B cell (primary cell): ENCODE measurements around the gene PPTC7. TPM values are rescaled to one million over a fixed set of nuclear protein-coding genes. Genes with fewer than 3 reads are reported as not detected.
"Not testable (repeated sequence)": the region's sequence is repeated elsewhere in the genome, so short reads cannot be mapped to it uniquely, and the experiment has no call there.

ENCODE experiments used
- ATAC-seq: fragments of 200-7000 bp; cut with Tn5 transposase; one replicate; pipeline ENCODE4 v1.10.0; 2021; ENCODE audit warnings: low read depth, mild to moderate bottlenecking, moderate number of reproducible peaks, moderate library complexity
- CTCF ChIA-PET: fragments of 350-600 bp; sonication (Branson Sonifier 250); formaldehyde crosslinking; loops from one replicate; lab custom pipeline; 2021; ENCODE audit warnings: antibody characterized with exemption, inconsistent platforms; lab: Charles Lee
- POLR2A ChIA-PET: fragments of 350-600 bp; sonication (Branson Sonifier 250); formaldehyde crosslinking; loops from one replicate; lab custom pipeline; 2021; ENCODE audit warnings: antibody characterized with exemption; lab: Charles Lee
- DNase-seq: peaks from one replicate; pipeline ENCODE4 v3.0.0; 2013
- H2AFZ ChIP-seq: 2 replicates; pipeline ENCODE4 v1.6.1; 2012; ENCODE audit warnings: mild to moderate bottlenecking, low read depth, low read length; ENCODE audit not compliant: insufficient read depth, poor library complexity, severe bottlenecking
- H3K27ac ChIP-seq, 2 donors: 1 replicate in 1 of 2; 2 replicates in 1 of 2; pipeline ENCODE4 v1.5.1; 2012 to 2013; ENCODE audit warnings: low read length in 2 of 2, mild to moderate bottlenecking in 2 of 2, moderate library complexity in 1 of 2
- H3K27me3 ChIP-seq, 4 experiments: fragments of 200-600 bp in 1 of 4; sonication (generic) in 1 of 4; replicated peaks in 1 of 4; 1 replicate in 2 of 4; 2 replicates in 2 of 4; pipeline versions ENCODE4 v1.6.1 to v1.7.0; 2013 to 2016; ENCODE audit warnings: low read length in 3 of 4, mild to moderate bottlenecking in 2 of 4, mixed read lengths in 1 of 4, moderate library complexity in 1 of 4; ENCODE audit not compliant: insufficient read depth in 4 of 4, control insufficient read depth in 3 of 4; ENCODE audit errors: control extremely low read depth in 1 of 4
- H3K36me3 ChIP-seq, 2 experiments: replicated peaks in 1 of 2; 1 replicate in 1 of 2; 2 replicates in 1 of 2; pipeline versions ENCODE4 v1.6.1 to v1.7.1; 2013; ENCODE audit warnings: low read length in 1 of 2; ENCODE audit not compliant: insufficient read depth in 2 of 2, control insufficient read depth in 1 of 2; ENCODE audit errors: control extremely low read depth in 1 of 2, extremely low read depth in 1 of 2
- H3K4me1 ChIP-seq, 2 donors: fragments of 200-600 bp in 1 of 2; sonication (generic) in 1 of 2; 1 replicate in 1 of 2; 2 replicates in 1 of 2; pipeline versions ENCODE4 v1.5.1 to v1.6.1; 2013 to 2017; ENCODE audit warnings: low read length in 2 of 2; ENCODE audit not compliant: control insufficient read depth in 2 of 2, insufficient read depth in 2 of 2
- H3K4me2 ChIP-seq: replicated peaks from 2 replicates; pipeline ENCODE3; 2012; ENCODE audit warnings: mild to moderate bottlenecking, low read depth, low read length; ENCODE audit not compliant: poor library complexity, severe bottlenecking
- H3K4me3 ChIP-seq, 5 experiments: fragments of 200-600 bp in 1 of 5; sonication (generic) in 1 of 5; 1 replicate in 3 of 5; 2 replicates in 2 of 5; pipeline versions ENCODE4 v1.5.1 to v1.7.0; 2011 to 2016; ENCODE audit warnings: low read length in 4 of 5, mild to moderate bottlenecking in 4 of 5, low read depth in 2 of 5, control low read depth in 1 of 5, moderate library complexity in 1 of 5; ENCODE audit not compliant: insufficient read depth in 1 of 5; ENCODE audit errors: control extremely low read depth in 1 of 5, extremely low read depth in 1 of 5
- H3K79me2 ChIP-seq: fragments of 200-600 bp; sonication (generic); one replicate; pipeline ENCODE4 v1.6.0; 2016; ENCODE audit warnings: low read length; ENCODE audit not compliant: control insufficient read depth, insufficient read depth
- H3K9ac ChIP-seq: fragments of 200-600 bp; sonication (generic); 2 replicates; pipeline ENCODE4 v1.6.1; 2017; ENCODE audit warnings: mild to moderate bottlenecking, low read length, moderate library complexity
- H3K9me3 ChIP-seq, 3 donors: one replicate each; pipeline versions ENCODE4 v1.6.1 to v1.7.1; 2013; ENCODE audit warnings: low read length in 2 of 3; ENCODE audit not compliant: control insufficient read depth in 2 of 3, insufficient read depth in 1 of 3; ENCODE audit errors: control extremely low read depth in 1 of 3
- H4K20me1 ChIP-seq: 2 replicates; pipeline ENCODE4 v1.6.0; 2012; ENCODE audit warnings: mild to moderate bottlenecking, low read length; ENCODE audit not compliant: insufficient read depth, control insufficient read depth, poor library complexity, severe bottlenecking
- H3K27ac Mint-ChIP-seq: one replicate; pipeline ENCODE4 v1.8.0; 2021; ENCODE audit warnings: mixed read lengths
- H3K27me3 Mint-ChIP-seq: one replicate; pipeline ENCODE4 v1.8.0; 2021; ENCODE audit warnings: mixed read lengths
- H3K4me1 Mint-ChIP-seq: one replicate; pipeline ENCODE4 v1.8.0; 2021; ENCODE audit warnings: mixed read lengths
- H3K4me3 Mint-ChIP-seq: one replicate; pipeline ENCODE4 v1.8.0; 2021; ENCODE audit warnings: mixed read lengths
- H3K9me3 Mint-ChIP-seq: one replicate; pipeline ENCODE4 v1.8.0; 2022; ENCODE audit warnings: mixed read lengths; ENCODE audit not compliant: insufficient read depth
- EZH2 ChIP-seq: IDR thresholded peaks from 2 replicates; pipeline ENCODE4 v1.6.1; 2012; ENCODE audit warnings: borderline replicate concordance, low read depth, mild to moderate bottlenecking, moderate library complexity, low read length; ENCODE audit not compliant: insufficient read depth, poor library complexity, severe bottlenecking
- WGBS: methylation state at CpG from one replicate; pipeline ENCODE4 v1.1.5; 2013; ENCODE audit warnings: missing lambda C conversion rate; ENCODE audit not compliant: insufficient coverage; 5-methylcytosine and 5-hydroxymethylcytosine counted together
- intact Hi-C: fragments of 100-400 bp; cut with micrococcal nuclease; formaldehyde crosslinking; loops from one replicate; pipeline ENCODE4 v1.10.0; 2022
- polyA plus RNA-seq: library from polyadenylated mRNA; depleted of rRNA; stranded (reverse); fragments of >200 nt; gene quantifications from 2 replicates; pipeline ENCODE4 v1.2.3, GENCODE V29; 2012
- total RNA-seq, 2 donors: library from RNA; stranded (reverse); fragments of 120-200 nt in 1 of 2; gene quantifications; 1 replicate in 1 of 2; 2 replicates in 1 of 2; pipeline versions ENCODE4 v1.2.3 to v1.2.4, GENCODE V29; 2013 to 2022
- TF ChIP-seq, protein P1 (sequence below): fragments of 200-600 bp; IDR thresholded peaks from one replicate; pipeline ENCODE4 v1.8.0; 2022; ENCODE audit warnings: antibody characterized with exemption, mild to moderate bottlenecking

The PPTC7 gene
- total and polyA plus RNA-seq, 2 donors (not counting 1 experiment from before 2014, with no cell fraction given): 20.7 to 44.9 TPM

DNA sequence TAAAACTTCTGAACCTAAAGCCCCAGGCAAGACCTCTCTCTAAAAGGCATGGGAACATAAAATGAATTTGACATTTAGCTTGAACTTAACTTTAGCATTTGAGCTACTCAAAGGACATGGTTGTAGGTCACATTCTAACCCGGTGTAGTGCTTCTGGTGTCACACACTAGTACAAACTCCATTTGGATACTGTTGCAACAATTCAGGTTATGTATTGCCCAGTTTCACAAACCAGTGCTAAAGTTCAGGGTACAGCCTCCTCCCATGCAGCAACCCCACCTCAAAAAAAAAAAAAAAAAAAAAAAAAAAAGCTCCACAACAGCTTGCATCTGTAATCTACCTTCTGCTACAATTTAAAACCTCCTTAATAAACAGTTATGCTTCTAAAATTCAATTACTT is 7.8 kb downstream of the PPTC7 start:
- Mint-ChIP-seq H3K27ac (peak overlapping the region; percentile 50), H3K27me3 (no peaks in the 10 kb centered on the region), H3K4me3 (peak overlapping the region; percentile 45), H3K9me3 (peaks cover 2% of the 10 kb centered on the region), H3K4me1 (peaks cover 53% of the 10 kb centered on the region)
- Histone ChIP-seq H2AFZ (no peak overlapping the region), H3K36me3 (peaks cover 0 to 5% of the 10 kb centered on the region in 2 experiments), H4K20me1 (peaks cover 53% of the 10 kb centered on the region), H3K9ac (no peak overlapping the region), H3K79me2 (peaks cover 91% of the 10 kb centered on the region), H3K4me2 (peak overlapping the region; percentile 25), H3K9me3 (peaks cover 4 to 19% (median 11%) of the 10 kb centered on the region in 3 donors), H3K4me3 (no peak overlapping the region), H3K27me3 (no peaks in the 10 kb centered on the region), H3K4me1 (peaks cover 33 to 41% of the 10 kb centered on the region in 2 donors), H3K27ac (peak overlapping the region in 1 of 2 donors; percentile 46)
- intact Hi-C loops: no loop called here
- TF ChIP-seq, protein P1, sequence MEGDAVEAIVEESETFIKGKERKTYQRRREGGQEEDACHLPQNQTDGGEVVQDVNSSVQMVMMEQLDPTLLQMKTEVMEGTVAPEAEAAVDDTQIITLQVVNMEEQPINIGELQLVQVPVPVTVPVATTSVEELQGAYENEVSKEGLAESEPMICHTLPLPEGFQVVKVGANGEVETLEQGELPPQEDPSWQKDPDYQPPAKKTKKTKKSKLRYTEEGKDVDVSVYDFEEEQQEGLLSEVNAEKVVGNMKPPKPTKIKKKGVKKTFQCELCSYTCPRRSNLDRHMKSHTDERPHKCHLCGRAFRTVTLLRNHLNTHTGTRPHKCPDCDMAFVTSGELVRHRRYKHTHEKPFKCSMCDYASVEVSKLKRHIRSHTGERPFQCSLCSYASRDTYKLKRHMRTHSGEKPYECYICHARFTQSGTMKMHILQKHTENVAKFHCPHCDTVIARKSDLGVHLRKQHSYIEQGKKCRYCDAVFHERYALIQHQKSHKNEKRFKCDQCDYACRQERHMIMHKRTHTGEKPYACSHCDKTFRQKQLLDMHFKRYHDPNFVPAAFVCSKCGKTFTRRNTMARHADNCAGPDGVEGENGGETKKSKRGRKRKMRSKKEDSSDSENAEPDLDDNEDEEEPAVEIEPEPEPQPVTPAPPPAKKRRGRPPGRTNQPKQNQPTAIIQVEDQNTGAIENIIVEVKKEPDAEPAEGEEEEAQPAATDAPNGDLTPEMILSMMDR: no peak
- no peak for TF ChIP-seq EZH2
- CTCF ChIA-PET: interaction anchor here (0.6 to 3.5 kb wide), 11 partner anchors 8 to 261 kb away, joined by 3 to 20 read pairs (median 5); partner anchors contain the start of gene ARPC3
- WGBS: 88% methylated on average over 1 of the region's 1 CpG
- ATAC-seq (no peak), DNase-seq (no peak)
- POLR2A ChIA-PET: interaction anchor here (0.6 to 1.4 kb wide), 4 partner anchors 9 to 35 kb away, joined by 3 to 7 read pairs (median 4); no protein-coding TSS in a partner anchor

DNA sequence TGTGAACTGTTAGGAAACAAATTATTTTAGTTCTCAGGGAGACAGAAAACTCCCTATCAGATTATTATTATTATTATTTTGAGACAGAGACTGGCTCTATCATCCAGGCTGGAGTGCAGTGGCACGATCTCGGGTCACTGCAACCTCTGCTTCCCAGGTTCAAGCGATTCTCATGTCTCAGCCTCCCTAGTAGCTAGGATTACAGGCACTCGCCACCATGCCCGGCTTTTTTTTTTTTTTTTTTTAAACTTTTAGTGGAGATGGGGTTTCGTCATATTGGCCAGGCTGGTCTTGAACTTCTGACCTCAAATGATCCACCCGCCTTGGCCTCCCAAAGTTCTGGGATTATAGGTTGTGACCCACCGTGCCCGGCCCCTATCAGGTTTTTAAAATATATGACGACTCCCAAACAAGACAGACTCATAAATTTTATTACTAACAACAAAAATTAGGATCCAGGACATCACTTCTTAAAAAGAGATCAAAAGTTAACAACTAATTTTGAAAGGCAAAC is 8.3 kb downstream of the PPTC7 start:
- H3K27ac Mint-ChIP-seq, H3K4me3 ChIP-seq, H3K4me3 Mint-ChIP-seq, H3K27me3 ChIP-seq, ATAC-seq, DNase-seq, H3K9ac ChIP-seq, H3K27me3 Mint-ChIP-seq, intact Hi-C loops, H3K36me3 ChIP-seq, H3K9me3 Mint-ChIP-seq, H2AFZ ChIP-seq: not testable (repeated sequence)
- Histone ChIP-seq H3K4me1 (peaks cover 28 to 36% of the 10 kb centered on the region in 2 donors), H3K27ac (peak overlapping the region in 1 of 2 donors; percentile 30), H3K9me3 (peaks cover 4 to 19% (median 12%) of the 10 kb centered on the region in 3 donors), H3K4me2 (peak overlapping the region; percentile 25), H3K79me2 (peaks cover 88% of the 10 kb centered on the region), H4K20me1 (peaks cover 52% of the 10 kb centered on the region)
- peaks cover 49% of the 10 kb centered on the region for H3K4me1 Mint-ChIP-seq
- ChIA-PET CTCF (interaction anchor here (0.7 to 3.5 kb wide), 8 partner anchors 9 to 178 kb away, joined by 3 to 20 read pairs (median 6); partner anchors contain the start of gene ARPC3), POLR2A (interaction anchor here (0.6 to 1.0 kb wide), 4 partner anchors 9 to 36 kb away, joined by 3 to 5 read pairs (median 3); no protein-coding TSS in a partner anchor)
- whole genome bisulfite sequencing: no CpG with 5 or more reads among the region's 10 CpGs
